Activated naive CD8-positive, alpha-beta T cell treated with anti-CD3 and anti-CD28 coated beads, Interleukin-2, amount 50 U/mL, for 24 hours (primary cell): ENCODE results near the gene CEP41.

Experiments used
- ATAC-seq: fragments of 150-1000 bp; cut with Tn5 transposase; one replicate; pipeline ENCODE4 v1.10.0; 2021
- DNase-seq: peaks from one replicate; pipeline ENCODE4 v3.0.0; 2021
- H3K27ac Mint-ChIP-seq: one replicate; pipeline ENCODE4 v1.8.0; 2021; ENCODE audit warnings: mild to moderate bottlenecking, mixed read lengths
- H3K27me3 Mint-ChIP-seq: one replicate; pipeline ENCODE4 v1.8.0; 2021; ENCODE audit warnings: mixed read lengths
- H3K36me3 Mint-ChIP-seq: one replicate; pipeline ENCODE4 v1.8.0; 2021; ENCODE audit warnings: low read depth, mixed read lengths
- H3K4me1 Mint-ChIP-seq: one replicate; pipeline ENCODE4 v1.8.0; 2021; ENCODE audit warnings: mixed read lengths
- H3K4me3 Mint-ChIP-seq: one replicate; pipeline ENCODE4 v1.8.0; 2021; ENCODE audit warnings: mild to moderate bottlenecking, moderate library complexity, mixed read lengths
- H3K9me3 Mint-ChIP-seq: one replicate; pipeline ENCODE4 v1.8.0; 2021; ENCODE audit warnings: mixed read lengths

The CEP41 gene

GRCh38 chr7:130417213-130417612 lies 23.6 kb downstream of the CEP41 start:
- H3K4me1 Mint-ChIP-seq: peaks cover 76% of the 10 kb centered on the region
- no peaks in the 10 kb centered on the region for H3K9me3 Mint-ChIP-seq
- no peak for DNase-seq
- peak; percentile 70 for ATAC-seq
- no peaks in the 10 kb centered on the region for H3K27me3 Mint-ChIP-seq
- H3K27ac Mint-ChIP-seq: peak overlapping the region; percentile 80
- H3K4me3 Mint-ChIP-seq: peak overlapping the region; percentile 50
- H3K36me3 Mint-ChIP-seq: no peaks in the 10 kb centered on the region

DNA sequence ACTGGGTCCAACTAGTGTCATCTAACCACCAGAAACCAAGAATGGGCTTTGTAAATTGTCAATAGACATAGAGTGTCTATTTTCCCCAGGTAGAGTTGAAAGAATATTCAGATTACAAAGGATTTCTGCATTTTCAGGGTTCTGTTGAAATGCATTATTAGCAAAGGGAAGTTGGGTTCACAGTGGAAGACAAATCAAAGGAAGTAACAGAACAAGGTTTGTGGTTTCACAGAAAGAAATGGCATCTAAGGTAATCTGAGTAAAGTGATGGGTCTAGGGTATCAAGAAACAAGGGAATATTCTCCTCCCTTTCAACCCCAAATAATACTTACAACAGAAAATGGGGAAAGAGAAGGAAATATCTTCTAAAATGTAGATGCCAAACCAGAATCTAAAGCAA lies 25.8 kb downstream of the CEP41 start:
- H3K4me3 Mint-ChIP-seq: no peak overlapping the region
- H3K27ac Mint-ChIP-seq: no peak overlapping the region
- ATAC-seq: no peak
- H3K27me3 Mint-ChIP-seq: no peaks in the 10 kb centered on the region
- H3K4me1 Mint-ChIP-seq: peaks cover 67% of the 10 kb centered on the region
- no peak for DNase-seq
- peaks cover 4% of the 10 kb centered on the region for H3K36me3 Mint-ChIP-seq
- H3K9me3 Mint-ChIP-seq: no peaks in the 10 kb centered on the region

GRCh38 chr7:130413201-130413600 lies 27.6 kb downstream of the CEP41 start:
- Mint-ChIP-seq H3K4me3 (no peak overlapping the region), H3K27ac (no peak overlapping the region), H3K27me3 (no peaks in the 10 kb centered on the region), H3K4me1 (peaks cover 52% of the 10 kb centered on the region), H3K36me3 (peaks cover 4% of the 10 kb centered on the region), H3K9me3 (no peaks in the 10 kb centered on the region)
- no peak for ATAC-seq
- no peak for DNase-seq

- no peaks in the 10 kb centered on the region for H3K27me3 Mint-ChIP-seq
- peaks cover 30% of the 10 kb centered on the region for H3K4me1 Mint-ChIP-seq
- H3K36me3 Mint-ChIP-seq: peaks cover 4% of the 10 kb centered on the region
- DNase-seq (no peak), ATAC-seq (no peak)
- no peaks in the 10 kb centered on the region for H3K9me3 Mint-ChIP-seq
- H3K27ac Mint-ChIP-seq: no peak overlapping the region
- H3K4me3 Mint-ChIP-seq: no peak overlapping the region
Observed at GRCh38 chr7:130410868-130411541, 29.8 kb downstream of the CEP41 start.

DNA sequence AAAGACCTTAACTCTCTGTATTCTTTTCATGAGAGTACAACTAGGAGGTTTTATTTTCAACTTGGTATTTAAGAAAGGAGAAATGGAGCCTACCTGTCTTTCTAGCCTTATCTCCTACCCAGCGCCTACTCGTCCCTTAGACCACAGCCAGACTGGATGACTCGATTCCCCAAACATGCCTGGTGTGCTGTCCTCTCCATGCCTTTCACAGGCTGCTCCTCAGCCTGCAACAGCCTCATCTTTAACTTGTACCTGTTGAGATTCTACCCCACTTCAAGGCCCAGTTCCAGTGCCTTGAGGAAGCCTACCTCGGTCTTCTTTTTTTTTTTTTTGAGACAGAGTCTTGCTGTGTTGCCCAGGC lies 31.1 kb downstream of the CEP41 start:
- ATAC-seq (no peak), DNase-seq (no peak)
- H3K27ac Mint-ChIP-seq: no peak overlapping the region
- H3K27me3 Mint-ChIP-seq: no peaks in the 10 kb centered on the region
- peaks cover 19% of the 10 kb centered on the region for H3K4me1 Mint-ChIP-seq
- H3K9me3 Mint-ChIP-seq: no peaks in the 10 kb centered on the region
- no peak overlapping the region for H3K4me3 Mint-ChIP-seq
- H3K36me3 Mint-ChIP-seq: peaks cover 4% of the 10 kb centered on the region

DNA sequence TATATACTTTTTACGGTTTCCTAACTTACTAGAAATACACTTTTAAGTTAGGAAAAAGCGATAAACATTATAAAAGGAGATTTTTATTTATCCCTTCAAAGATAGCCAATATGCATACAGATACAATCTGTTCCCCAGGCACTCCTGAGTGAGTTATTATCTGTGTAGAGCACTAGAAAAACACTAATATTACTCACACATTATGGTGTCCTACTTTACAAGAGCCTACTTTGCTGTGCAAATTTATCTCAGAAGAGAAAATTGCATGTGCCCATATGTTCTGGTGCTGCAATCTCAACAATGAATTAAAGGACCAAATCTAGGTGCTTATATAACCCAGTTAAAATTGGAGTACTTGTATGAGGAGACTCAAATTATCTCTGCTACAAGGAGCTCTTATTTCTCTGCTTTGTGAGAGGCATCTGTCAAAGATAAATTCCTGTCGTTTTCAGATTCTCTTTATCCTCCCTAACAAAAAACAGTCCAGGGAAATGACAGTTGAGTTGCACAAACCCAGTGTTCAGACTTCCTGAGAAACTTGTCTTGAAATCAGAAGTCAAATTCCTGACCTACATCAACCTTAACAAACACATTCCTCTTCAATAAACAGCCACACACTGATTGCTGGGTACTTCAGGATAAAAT lies 31.6 kb downstream of the CEP41 start:
- no peak for DNase-seq
- peaks cover 14% of the 10 kb centered on the region for H3K4me1 Mint-ChIP-seq
- H3K4me3 Mint-ChIP-seq: no peak overlapping the region
- H3K36me3 Mint-ChIP-seq: peaks cover 4% of the 10 kb centered on the region
- H3K27ac Mint-ChIP-seq: no peak overlapping the region
- ATAC-seq: no peak
- no peaks in the 10 kb centered on the region for H3K9me3 Mint-ChIP-seq
- H3K27me3 Mint-ChIP-seq: no peaks in the 10 kb centered on the region

DNA sequence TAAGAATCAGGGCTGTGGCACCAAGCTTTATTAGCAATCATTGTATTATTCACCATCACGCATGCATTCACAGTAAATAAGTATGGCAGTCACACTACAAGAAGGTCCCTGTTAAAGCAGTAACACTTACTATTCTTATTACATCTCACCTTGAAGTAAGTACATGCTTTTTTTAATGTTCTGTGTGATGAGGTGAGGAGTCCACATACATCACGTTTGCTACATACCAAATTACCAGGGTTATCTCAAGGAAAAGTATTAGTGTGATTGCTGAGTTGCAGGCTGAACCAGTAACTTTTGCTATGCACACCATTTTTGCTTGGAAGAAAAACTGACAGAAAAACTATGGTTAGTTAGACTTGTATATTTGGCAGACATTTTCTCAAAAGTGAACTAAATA lies 35.8 kb downstream of the CEP41 start:
- DNase-seq (no peak), ATAC-seq (no peak)
- Mint-ChIP-seq H3K4me1 (peaks cover 3% of the 10 kb centered on the region), H3K27me3 (no peaks in the 10 kb centered on the region), H3K4me3 (no peak overlapping the region), H3K36me3 (peaks cover 9% of the 10 kb centered on the region), H3K9me3 (no peaks in the 10 kb centered on the region), H3K27ac (no peak overlapping the region)

DNA sequence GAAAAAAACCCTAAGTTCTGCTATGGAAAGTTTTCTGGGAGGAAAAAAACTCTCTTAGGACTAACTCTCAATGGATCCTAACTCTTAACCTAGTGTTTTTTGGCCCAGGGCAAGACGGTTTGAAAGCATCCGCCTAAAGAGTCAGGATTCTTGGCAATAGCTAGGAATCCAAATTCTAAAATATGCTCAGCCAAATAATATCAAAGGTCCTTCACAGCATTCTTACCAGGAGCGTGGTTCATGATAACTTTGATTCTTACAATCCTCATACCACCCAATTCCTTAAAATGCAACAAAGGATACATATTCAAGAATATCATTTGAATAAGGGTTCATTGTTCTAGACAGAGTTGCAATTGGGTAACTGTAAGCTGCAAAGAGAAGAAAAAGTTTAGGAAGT lies 39.2 kb downstream of the CEP41 start:
- H3K9me3 Mint-ChIP-seq: no peaks in the 10 kb centered on the region
- DNase-seq (no peak), ATAC-seq (no peak)
- H3K36me3 Mint-ChIP-seq: peaks cover 9% of the 10 kb centered on the region
- H3K4me1 Mint-ChIP-seq: peaks cover 2% of the 10 kb centered on the region
- H3K27ac Mint-ChIP-seq: no peak overlapping the region
- H3K4me3 Mint-ChIP-seq: no peak overlapping the region
- no peaks in the 10 kb centered on the region for H3K27me3 Mint-ChIP-seq

DNA sequence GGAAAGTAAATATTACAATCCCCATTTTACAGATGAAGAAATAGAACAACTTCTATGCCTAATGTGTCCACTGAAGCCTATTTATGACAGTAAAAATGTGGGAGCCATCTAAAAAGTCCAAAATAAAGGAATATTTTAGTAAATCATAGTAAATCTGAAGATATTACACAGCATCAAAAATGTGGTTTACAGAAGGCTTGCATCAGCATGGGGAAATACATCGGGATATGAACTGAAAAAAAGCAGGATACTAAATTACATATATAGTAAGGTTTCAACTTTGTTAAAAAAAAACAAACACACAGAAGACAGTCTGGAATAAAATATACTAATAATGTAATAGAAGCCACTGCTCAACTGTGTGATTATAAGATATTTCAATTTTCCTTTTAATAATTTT lies 39.7 kb downstream of the CEP41 start:
- Mint-ChIP-seq H3K36me3 (peaks cover 9% of the 10 kb centered on the region), H3K9me3 (no peaks in the 10 kb centered on the region)

DNA sequence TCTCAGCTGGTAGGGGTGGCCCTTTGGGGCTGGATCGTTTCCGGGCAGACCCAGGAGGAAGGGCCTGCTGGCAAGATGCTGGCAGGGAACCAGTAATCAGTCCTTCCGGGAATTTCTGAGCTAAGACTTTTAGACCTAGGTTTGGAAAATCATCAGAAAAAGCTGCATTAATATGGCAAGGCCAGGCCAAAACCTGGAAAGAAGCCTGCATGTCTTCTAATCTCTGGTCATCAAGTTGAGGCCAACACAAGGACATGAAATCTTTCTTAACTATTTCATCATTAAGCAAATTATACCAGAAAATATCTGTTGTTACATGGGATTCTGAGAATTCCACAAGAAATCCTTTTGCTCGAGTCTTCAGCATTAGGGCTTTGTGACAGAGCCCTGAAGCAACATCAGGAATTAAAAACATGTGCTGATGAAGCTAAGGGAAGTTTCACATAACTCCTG lies 40.7 kb downstream of the CEP41 start:
- H3K4me1 Mint-ChIP-seq: peaks cover 4% of the 10 kb centered on the region
- no peak for DNase-seq
- no peaks in the 10 kb centered on the region for H3K9me3 Mint-ChIP-seq

More for the DNA sequence above, 39.7 kb downstream of the CEP41 start:
- Mint-ChIP-seq H3K27ac (no peak overlapping the region), H3K27me3 (no peaks in the 10 kb centered on the region), H3K4me1 (peaks cover 2% of the 10 kb centered on the region), H3K4me3 (no peak overlapping the region)
- ATAC-seq (no peak), DNase-seq (no peak)

GRCh38 chr7:130398526-130399090 lies 42.2 kb downstream of the CEP41 start:
- no peak overlapping the region for H3K27ac Mint-ChIP-seq
- H3K36me3 Mint-ChIP-seq: peaks cover 9% of the 10 kb centered on the region
- H3K4me3 Mint-ChIP-seq: no peak overlapping the region
- peaks cover 19% of the 10 kb centered on the region for H3K4me1 Mint-ChIP-seq
- ATAC-seq (no peak), DNase-seq (no peak)
- no peaks in the 10 kb centered on the region for H3K9me3 Mint-ChIP-seq
- no peaks in the 10 kb centered on the region for H3K27me3 Mint-ChIP-seq

More for the DNA sequence above, 40.7 kb downstream of the CEP41 start:
- no peak overlapping the region for H3K27ac Mint-ChIP-seq
- H3K4me3 Mint-ChIP-seq: no peak overlapping the region
- H3K27me3 Mint-ChIP-seq: no peaks in the 10 kb centered on the region
- ATAC-seq: no peak
- H3K36me3 Mint-ChIP-seq: peaks cover 9% of the 10 kb centered on the region

DNA sequence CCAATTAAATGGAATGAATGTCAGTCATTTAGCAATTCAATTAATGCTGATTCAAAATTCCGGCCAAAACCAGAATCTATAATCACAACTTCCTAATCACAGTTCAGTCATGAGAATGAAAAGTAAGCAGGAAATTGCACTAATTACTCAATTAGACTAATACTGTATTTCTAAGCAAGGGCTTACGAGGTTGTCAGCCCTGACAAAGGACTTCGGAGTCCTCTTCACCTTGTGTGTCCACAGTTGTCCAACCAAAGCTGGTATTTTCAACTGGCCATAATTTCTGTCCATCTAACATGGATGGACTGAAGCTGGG lies 43.1 kb downstream of the CEP41 start:
- H3K27ac Mint-ChIP-seq: no peak overlapping the region

GRCh38 chr7:130397051-130397757 lies 43.6 kb downstream of the CEP41 start:
- peaks cover 5% of the 10 kb centered on the region for H3K36me3 Mint-ChIP-seq
- no peak overlapping the region for H3K27ac Mint-ChIP-seq
- no peak overlapping the region for H3K4me3 Mint-ChIP-seq

More for the DNA sequence above, 43.1 kb downstream of the CEP41 start:
- DNase-seq (no peak), ATAC-seq (no peak)
- H3K4me3 Mint-ChIP-seq: no peak overlapping the region
- peaks cover 25% of the 10 kb centered on the region for H3K4me1 Mint-ChIP-seq
- peaks cover 7% of the 10 kb centered on the region for H3K36me3 Mint-ChIP-seq
- no peaks in the 10 kb centered on the region for H3K27me3 Mint-ChIP-seq
- no peaks in the 10 kb centered on the region for H3K9me3 Mint-ChIP-seq

DNA sequence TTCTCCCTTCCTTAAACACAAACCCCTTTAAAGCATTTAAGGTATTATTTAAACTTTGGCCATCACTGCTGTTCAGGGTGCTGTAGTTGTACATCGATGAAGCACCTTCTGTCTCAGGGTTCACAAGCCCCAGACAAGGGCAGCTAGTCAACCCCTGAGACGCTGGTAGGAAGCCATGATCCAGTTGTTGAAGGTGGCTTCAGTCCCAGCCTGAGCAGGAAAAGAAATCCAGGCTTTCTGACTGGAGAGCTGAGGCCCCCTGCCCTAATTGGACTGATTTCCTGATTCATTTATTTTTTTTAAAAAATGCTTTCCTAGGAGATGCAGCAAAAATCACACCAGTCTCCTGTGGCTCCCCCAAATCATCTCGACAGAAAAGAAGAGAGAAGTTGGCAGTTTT lies 44.7 kb downstream of the CEP41 start:
- Mint-ChIP-seq H3K27ac (no peak overlapping the region), H3K27me3 (no peaks in the 10 kb centered on the region), H3K36me3 (peaks cover 5% of the 10 kb centered on the region), H3K9me3 (no peaks in the 10 kb centered on the region), H3K4me3 (no peak overlapping the region), H3K4me1 (peaks cover 25% of the 10 kb centered on the region)
- DNase-seq (no peak), ATAC-seq (no peak)

More at GRCh38 chr7:130397051-130397757, 43.6 kb downstream of the CEP41 start:
- no peak for ATAC-seq
- no peaks in the 10 kb centered on the region for H3K27me3 Mint-ChIP-seq
- no peak for DNase-seq
- no peaks in the 10 kb centered on the region for H3K9me3 Mint-ChIP-seq
- peaks cover 25% of the 10 kb centered on the region for H3K4me1 Mint-ChIP-seq

GRCh38 chr7:130395421-130395820 lies 45.4 kb downstream of the CEP41 start:
- Mint-ChIP-seq H3K27ac (no peak overlapping the region), H3K9me3 (no peaks in the 10 kb centered on the region), H3K36me3 (peaks cover 1% of the 10 kb centered on the region), H3K4me1 (peaks cover 25% of the 10 kb centered on the region), H3K27me3 (no peaks in the 10 kb centered on the region), H3K4me3 (peak overlapping the region; percentile 12)
- DNase-seq (no peak), ATAC-seq (no peak)
